Measurements from ENCODE around the gene PYGB.

The PYGB gene

DNA sequence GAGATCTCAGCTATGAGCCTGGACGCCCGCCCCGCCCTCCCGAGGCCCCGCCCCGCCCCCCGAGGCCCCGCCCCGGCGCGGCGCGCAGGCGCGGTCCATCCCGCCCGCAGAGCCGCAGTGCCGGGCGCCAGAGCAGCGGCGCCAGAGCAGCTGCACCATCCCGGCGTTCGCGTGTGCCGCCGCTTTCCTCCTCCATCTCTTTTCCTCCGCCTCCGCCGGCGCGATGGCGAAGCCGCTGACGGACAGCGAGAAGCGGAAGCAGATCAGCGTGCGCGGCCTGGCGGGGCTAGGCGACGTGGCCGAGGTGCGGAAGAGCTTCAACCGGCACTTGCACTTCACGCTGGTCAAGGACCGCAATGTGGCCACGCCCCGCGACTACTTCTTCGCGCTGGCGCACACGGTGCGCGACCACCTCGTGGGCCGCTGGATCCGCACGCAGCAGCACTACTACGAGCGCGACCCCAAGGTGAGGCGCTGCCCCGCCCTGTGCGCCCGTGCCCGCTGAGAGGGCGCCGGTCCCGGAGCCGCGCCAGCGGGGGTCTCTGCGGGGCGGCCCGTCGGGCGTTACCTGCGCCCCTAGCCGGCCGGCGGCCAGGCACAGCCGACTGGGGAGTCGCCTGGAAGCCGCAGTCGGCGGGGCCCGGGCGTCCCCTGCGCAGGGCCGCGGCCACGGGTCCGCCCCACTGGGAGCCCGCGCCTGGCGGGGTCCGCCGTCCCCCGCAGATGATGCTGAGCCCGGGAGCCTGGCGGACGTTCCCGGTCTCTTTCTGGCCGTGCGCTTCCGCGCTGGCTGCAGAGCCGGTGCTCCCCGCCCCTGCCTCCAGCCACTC lies at the start of gene PYGB:
Gene PYGB, plus strand, starts transcription at position 130 of the 830 bp plus-strand sequence. Its CDS starts 94 bp downstream, at position 224.
- DNase-seq (ENCODE audit: low spot score): peak; percentile 97

DNA sequence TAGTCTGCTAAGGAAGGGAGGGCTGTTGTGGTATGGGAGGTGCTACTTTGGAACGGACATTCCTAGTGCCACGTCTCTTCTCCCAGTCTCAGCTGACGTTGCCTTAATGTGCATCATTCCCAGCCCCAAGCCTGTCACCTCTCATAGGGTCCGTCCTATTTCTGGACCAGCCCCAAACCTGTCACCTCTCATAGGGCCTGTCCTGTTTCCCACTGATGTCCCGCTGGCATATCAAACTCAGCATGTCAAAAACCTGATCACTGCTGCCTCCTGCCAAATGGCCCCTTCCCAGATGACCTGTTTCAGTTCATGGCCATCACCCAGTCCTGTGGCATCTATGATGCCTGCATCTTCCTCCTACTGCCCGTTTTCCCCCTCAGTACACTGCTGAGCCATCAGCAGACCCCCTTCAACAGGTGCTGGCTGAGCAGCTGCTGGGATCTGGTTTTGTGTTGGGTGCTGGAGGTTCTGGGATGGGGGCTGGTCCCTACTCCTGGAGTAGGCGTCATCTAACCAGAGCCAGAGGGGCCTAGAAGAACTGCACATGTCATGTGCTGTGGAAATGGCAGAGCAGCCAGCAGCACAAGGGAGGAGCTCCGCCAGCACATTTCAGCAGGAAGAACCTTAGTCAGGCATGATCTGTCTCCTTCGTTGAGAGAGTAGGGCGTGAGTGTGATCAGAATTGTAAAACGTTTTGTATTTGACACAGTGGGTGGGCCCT lies 49.1 kb upstream of the PYGB start:
- DNase-seq (ENCODE audit: low spot score): no peak

DNA sequence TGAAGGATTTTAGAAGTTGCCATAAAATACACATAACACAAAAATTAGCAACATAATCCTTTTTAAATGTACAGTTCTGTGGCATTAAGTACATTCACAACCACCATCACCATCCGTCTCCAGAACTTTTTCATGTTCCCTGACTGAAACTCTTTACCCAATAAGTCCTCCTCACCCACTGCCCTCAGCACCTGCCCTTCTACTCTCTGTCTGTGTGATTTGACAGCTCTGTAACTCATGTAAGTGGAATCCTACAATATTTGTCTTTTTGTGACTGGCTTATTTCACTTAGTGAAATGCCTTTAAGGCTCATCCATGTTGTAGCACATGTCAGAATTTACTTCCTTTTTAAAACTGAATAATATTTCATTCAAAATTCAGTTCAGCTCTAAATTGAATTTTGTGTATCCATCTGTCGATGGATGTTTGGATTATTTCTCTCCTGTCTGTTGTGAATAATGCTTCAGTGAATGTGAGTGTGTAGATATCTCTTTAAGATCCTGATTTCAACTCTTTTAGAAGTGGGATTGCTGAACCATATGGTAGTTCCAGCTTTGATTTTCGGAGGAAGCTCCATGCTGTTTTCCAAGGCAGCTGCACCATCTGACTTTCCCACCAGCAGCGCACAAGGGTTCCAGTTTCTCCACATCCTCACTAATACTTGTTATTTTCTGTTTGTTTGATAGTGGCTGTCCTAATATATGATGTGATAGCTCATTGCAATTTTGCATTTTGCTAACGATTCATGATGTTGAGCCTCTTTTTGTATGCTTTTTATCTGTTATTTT lies 48.2 kb upstream of the PYGB start:
- DNase-seq (ENCODE audit: low spot score): no peak

DNA sequence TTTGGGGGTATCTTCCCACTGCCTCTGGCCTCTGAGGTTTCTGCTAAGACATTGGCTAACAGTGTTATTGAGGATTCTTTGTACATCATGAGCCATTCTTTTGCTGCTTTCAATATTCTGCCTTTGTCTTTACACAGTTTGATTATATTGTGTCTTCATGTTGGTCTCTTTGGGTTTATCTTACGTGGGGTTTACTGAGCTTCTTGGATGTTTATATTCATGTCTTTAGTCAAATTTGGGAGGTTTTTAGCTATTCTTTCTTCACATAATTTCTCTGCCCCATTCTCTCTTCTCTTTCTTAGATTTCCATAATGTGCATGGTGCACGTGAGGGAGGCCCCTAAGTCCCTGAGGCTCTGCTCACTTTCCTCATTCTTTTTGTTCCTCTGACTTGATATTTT lies 44.8 kb upstream of the PYGB start:
- no peak for DNase-seq (ENCODE audit: low spot score)

DNA sequence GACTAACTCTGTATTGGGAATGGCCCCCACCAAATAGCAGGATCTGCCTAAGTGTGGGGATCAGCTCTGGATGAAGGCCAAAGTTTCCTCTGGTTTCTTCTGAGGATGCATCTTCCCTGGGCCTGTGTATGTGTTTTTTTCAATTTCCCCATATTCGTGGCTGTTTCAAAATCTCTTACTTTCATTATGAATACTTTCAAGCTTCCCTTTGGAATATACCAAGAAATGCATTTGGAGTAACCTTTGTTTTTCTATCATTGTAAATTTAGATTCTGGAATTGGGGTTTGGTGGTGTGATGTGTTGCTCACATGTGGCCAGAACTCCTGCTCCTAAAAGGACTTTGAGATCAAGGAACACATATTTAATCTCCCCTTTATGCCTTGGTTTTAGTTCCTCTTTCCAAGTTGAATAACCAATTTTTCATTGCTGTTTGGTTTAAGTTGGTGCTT lies 44.0 kb upstream of the PYGB start:
- no peak for DNase-seq (ENCODE audit: low spot score)

DNA sequence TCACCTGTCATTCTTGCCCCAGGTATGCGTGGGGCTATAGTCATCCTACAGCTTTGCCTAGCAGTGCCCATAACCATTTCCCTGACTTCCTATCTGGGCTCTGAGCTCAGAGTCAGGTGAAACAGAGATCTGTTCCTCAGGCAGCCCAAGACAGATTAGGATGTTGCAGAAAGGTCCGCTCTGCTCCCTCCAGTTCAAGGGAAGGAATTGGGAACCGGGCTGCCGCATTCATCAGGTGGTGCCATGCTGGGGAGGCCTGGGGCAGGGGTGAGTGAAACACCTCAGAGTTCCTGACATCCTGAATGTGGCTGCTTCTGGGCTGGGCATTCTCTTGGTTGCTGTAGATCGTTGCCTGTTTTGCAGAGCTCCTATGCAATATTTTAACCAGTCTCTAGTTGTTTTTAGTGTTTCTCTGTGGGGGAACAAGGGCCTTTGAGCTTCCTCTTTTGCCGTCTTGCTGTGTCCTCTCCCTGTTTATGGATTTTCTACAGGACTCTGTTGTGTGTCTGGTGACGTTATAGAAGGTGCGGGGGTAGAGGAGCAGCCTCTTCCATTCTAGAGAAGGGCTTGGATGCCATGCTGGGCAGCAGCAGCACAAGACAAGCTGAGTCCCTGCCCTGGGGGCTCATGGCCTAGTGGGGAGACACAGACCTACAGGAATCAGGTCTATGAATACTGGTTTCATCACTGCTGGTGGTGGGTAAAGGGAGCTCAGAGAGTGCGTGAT lies 43.2 kb upstream of the PYGB start:
- DNase-seq (ENCODE audit: low spot score): no peak

DNA sequence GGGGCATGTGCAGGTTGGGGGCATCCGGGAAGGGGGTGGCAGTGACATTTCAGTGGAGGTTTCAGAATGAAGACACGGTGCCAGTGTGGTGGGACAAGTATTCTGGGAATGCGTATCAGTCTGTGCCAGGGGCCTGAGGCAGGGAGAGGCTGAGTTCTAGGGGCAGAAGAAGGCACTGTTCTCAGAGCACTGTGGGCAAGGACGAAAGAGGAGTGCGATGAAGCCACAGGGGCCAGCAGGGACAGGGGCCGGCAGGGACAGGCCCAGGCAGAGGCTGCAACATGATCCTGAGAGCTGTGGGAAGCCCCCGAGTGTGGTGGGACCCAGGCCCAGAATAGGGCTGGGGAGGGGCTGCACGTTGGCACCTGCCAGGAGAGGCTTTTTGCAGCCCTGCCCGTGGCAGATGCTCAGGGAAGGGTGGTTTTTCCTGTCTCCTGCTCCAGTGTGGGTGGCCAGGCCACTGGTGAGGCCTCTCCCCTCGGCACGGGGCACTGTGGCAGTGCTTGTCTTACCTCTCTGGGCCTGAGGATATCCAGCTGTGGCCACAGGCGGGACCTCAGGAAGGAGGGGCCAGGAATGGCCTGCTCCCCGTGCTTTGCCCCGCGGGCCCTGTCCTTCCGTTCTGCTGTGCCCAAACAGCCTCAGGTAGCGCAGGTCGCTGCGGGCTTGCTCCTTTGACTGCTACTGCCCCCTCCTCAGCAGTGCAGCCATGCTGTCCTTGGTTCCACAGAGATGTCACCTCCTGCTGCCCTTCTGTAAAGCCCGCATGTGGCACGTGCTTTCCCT lies 42.4 kb upstream of the PYGB start:
- DNase-seq (ENCODE audit: low spot score): no peak

DNA sequence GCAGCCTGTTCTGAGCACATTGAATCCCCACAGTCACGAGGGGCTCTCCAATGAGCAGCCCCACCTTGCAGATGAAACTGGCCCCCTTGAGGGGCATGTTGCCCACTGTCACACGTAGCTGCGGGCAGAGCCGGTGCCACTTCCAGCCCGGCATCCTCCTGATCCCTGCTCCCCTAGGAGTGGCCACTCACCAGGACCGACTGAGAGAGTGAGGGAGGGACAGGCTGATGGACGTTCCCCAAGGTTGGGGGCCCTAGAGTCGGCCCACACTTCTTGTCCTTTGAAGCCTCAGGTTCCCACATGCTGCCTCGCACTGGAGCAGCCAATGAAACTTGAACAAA lies 41.9 kb upstream of the PYGB start:
- no peak for DNase-seq (ENCODE audit: low spot score)

DNA sequence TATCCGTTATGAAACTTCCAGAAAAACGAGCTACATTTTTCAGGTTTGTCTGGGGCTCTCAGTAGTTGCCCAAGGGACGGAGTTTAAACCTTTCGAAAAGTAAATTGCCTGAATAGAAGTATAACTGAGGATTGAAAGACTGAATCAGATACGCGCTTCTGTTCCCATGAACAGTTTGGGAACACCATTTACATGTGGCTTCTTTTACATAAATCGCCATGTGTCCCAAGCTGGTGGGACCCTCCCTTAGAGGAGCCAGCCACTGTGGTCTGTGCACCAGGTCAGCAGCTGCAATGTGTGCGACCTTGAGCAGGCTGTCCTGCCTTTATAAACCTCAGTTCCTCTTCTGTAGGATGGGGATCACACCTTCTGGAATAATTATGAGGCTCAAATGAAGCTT lies 41.3 kb upstream of the PYGB start:
- DNase-seq (ENCODE audit: low spot score): no peak

DNA sequence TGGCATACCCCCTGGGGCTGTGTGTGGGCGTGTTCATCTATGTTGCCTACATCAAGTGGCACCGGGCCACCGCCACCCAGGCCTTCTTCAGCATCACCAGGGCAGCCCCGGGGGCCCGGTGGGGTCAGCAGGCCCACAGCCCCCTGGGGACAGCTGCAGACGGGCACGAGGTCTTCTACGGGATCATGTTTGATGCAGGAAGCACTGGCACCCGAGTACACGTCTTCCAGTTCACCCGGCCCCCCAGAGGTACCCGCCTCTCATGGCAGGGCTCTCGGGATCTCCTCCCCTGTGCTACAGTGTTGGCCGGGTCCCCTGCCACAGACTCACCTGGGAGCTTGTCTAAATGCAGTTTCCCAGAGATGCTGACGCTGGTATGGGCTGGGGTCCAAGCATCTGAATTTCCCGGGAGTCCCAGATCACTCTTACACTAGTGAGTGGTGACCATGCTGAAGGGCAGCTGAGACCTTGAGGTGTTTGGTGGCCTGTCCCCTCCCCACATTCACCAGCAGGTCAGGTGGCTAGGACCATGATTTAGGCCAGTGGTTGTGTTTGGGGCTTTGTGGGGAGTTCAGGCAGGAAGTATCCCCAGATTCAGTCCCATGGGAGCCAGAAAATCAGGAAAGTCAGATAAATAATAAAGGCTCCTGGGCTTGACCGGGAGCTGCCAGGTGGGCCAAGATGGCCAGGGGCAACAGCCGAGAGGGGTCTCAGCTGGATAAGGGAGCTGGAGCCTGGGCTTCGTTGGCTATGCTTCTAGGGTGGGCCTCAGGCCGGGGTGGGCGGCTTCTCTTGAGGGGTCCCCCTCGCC lies 40.5 kb upstream of the PYGB start:
- no peak for DNase-seq (ENCODE audit: low spot score)

DNA sequence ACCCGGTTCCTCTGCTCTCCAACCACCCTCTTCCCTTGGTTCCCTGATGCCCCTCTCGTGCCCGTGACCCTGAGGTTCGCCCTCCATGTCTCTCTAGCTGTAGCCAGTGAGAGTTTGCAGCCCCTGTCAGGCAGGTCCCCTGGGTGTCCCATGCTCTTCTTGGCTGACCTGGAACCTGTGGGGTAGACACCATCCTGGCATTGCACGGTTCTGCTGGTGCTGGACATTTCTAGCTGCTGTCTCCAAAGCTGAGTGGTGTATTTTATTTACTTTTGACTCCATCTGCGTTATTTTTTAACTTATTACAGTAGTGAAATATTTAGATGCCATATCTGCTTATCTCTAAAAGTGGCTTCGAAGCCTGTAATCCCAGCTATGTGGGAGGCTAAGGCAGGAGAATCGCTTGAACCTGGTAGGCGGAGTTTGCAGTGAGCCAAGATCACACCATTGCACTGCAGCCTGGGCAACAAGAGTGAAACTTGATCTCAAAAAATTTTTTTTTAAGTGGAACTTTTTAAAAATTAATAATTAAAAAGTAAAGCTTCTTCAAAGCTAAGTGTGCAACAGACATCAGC lies 39.8 kb upstream of the PYGB start:
- DNase-seq (ENCODE audit: low spot score): no peak

DNA sequence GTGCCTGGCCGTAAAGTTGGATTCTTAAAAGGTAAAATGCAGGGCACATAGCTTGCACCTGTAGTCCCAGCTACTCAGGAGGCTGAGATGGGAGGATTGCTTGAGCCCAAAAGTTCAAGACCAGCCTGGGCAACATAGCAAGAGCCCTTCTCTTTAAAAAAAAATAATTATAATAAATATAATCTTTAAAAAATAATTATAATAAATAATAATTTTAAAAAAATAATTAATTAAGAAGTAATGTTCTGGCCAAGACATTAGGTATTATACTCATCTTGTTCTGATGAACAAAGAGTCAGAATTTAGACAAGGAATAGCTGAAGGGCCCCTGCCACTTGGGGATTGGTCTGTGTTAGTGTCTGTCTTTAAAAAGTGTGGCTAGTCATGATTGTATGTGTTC lies 38.5 kb upstream of the PYGB start:
- no peak for DNase-seq (ENCODE audit: low spot score)

DNA sequence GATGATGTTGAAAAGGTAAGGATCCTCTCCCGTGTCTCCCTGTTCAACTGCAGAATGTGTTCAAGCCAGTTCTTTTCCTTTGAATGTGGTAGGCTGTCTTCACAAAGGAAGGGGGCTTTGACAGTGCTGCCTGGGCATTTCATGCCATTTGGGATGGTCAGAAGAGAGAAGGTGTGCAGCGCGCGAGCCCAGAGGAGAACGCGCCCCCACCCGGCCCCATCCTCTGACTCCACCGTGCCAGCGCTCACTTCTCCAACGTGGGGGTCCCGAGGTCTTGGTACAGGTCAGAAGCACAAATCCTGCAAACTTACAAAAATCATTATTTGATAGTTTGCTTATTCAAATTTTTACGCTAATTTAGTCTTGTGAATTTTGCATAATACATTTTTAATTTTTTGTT lies 38.0 kb upstream of the PYGB start:
- DNase-seq (ENCODE audit: low spot score): no peak

DNA sequence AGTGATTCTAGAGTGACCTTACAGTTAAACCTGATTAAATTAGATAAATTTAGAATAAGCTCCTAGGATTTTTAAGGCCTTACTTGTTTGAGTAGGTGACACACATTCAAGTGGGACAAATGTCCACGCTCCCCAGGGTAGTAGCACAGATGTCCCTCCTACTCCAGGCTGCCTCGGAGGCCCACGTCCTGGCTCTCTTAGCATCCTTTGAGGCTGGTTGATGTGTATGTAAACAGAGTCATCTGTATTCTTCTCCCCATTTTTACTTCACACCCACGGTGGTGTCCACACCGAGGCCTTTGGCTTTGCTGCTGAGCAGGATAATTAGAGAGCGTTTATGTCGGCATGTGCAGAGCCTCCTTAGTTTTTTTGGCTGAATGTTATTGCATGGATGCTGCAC lies 36.6 kb upstream of the PYGB start:
- DNase-seq (ENCODE audit: low spot score): no peak

DNA sequence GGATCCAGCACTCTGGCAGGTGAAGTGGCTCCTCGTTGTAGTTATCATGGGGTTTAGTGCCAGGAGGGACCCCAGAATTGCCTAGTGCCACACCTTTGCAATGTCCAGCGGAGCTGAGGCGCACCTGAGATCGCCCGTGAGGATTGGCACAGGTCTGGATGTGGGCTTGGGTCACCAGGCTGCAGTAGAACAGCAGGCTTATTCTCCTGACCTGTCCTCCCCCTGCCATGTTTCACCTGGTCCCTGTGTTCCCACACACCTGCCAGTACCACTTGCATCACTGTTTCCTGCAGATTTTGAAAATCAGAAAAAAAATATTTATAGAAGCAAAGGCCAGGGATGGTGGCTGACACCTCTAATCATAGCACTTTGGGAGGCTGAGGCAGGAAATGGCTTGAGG lies 35.6 kb upstream of the PYGB start:
- no peak for DNase-seq (ENCODE audit: low spot score)

DNA sequence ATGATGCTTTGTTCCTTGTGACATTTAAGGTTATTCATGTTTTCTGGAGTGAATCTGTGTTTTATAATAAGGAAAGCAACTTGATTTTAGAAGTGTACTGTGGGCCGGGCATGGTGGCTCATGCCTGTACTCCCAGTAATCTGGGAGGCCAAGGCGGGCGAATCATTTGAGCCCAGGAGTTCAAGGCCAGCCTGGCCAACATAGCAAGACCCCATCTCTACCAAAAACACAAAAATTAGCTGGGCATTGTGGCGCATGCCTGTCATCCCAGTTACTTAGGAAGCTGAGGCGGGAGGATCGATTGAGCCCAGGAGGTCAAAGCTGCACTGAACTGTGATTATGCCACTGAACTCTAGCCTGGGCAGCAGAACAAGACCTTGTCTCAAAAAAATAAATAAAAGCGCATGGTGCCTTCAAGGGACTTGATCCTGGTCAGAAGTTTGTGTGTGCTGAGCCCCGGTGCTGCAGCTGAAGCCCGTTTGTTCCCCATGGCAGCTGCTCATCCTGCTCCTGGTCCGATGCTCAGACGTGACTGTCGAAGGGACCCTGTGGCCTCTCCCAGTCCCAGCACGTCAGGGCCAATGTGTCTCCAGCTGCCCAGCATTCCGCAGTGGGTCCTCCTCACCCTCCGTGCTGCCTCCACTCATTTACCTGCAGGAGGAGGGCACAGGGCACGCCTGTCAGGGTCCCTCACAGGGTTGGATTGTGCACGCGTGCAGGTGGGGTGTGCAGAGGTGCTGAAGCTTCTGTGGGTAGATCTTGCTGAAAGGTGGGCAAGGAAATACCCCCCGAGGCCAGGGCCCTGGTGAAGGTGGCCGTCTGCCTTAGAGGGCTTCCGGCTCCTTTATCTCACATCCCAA lies 34.1 kb upstream of the PYGB start:
- DNase-seq (ENCODE audit: low spot score): no peak

DNA sequence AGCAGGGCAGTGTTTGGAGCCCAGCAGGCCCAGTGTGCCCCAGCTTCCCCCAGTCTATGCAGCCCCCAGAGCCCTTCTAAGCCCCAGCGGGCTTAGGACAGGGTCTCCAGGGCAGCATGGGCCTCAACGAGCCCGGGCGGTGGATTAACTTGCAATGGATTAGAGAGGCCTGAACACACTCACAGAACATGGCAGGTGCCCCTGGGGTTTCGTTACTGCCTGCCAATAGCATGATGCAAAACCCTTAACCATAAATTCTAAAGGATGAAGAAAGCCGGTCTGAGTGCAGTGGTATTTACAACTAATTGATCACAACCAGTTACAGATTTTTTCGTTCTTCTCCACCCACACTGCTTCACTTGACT lies 33.5 kb upstream of the PYGB start:
- no peak for DNase-seq (ENCODE audit: low spot score)

DNA sequence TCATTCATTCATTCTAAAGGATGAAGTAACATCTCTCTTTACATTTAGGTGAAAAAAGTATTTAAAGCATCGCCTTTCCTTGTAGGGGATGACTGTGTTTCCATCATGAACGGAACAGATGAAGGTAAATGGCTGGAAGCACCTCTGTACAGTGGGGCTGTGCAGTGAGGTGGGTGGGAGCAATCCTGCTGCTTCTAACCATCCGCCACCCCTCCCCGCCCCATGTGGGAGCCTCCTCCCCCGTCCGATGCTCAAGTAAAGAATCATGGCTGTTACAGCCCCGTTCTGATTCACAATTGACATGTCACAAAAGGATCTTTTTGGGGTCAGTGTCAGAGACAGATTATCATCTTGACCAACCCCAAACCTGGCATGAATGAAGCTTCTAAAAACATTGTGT lies 33.1 kb upstream of the PYGB start:
- no peak for DNase-seq (ENCODE audit: low spot score)

DNA sequence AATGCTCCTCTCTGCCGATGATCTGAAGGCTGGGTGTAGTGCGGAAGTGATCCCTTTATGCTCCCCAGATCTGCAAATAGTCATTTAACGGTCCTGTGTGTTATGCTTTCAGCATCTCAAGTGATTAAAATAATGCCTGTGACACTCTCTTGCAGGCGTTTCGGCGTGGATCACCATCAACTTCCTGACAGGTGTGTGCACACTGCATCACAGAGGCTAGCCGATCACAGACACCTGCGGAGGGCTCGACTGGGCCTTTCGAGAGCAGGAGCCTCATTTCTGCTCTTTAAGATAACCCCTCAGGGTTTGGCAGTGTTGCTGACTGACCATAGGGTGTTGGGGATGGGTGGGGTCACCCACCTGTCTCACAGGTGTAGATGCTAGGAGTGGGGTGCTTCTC lies 32.4 kb upstream of the PYGB start:
- DNase-seq (ENCODE audit: low spot score): no peak
